ENCODE data around the gene PARP4. TPM values are rescaled to one million over a fixed set of nuclear protein-coding genes. Genes with fewer than 3 reads are reported as not detected.
"Not testable (repeated sequence)": the region's sequence is repeated elsewhere in the genome, so short reads cannot be mapped to it uniquely, and the experiment has no call there.

The PARP4 gene
- total and polyA plus RNA-seq, 8 donors, result 46.8 to 76.8 (median 54.2) TPM

- Histone ChIP-seq H3K27ac (peak overlapping the region; percentile 93 to 99), H3K9me3 (no peaks in the 10 kb centered on the region), H3K4me1 (peaks cover 6 to 38% of the 10 kb centered on the region in 2 donors), H3K4me3 (peak overlapping the region; percentile 71 to 79), H3K36me3 (peaks cover 0 to 15% of the 10 kb centered on the region in 2 donors), H3K27me3 (no peaks in the 10 kb centered on the region)
- DNase-seq, result peak in 1 of 4 donors; percentile 57
- intact Hi-C loops (cut with DNase I), result no loop called here
- TF ChIP-seq CTCF (IDR thresholded peaks at IDR 0.05), result no peak
- ATAC-seq, result peak; percentile 67
Measured at GRCh38 chr13:24511019-24511815, 1.4 kb downstream of the PARP4 start.

GRCh38 chr13:24506698-24507335 is 5.8 kb downstream of the PARP4 start:
- H3K4me3 ChIP-seq, result no peak overlapping the region
- intact Hi-C loops (cut with DNase I), result no loop called here
- peaks cover 0 to 28% of the 10 kb centered on the region in 2 donors for H3K36me3 ChIP-seq
- TF ChIP-seq CTCF (IDR thresholded peaks at IDR 0.05), result no peak
- H3K27me3 ChIP-seq, result no peaks in the 10 kb centered on the region
- peak in 1 of 4 donors; percentile 78 for DNase-seq
- H3K9me3 ChIP-seq, result no peaks in the 10 kb centered on the region
- no peak overlapping the region for H3K27ac ChIP-seq
- ATAC-seq, result no peak
- H3K4me1 ChIP-seq, result peaks cover 9 to 58% of the 10 kb centered on the region in 2 donors

GRCh38 chr13:24506283-24506682 is 6.3 kb downstream of the PARP4 start:
- ATAC-seq, result not testable (repeated sequence)

GRCh38 chr13:24505756-24506155 is 6.8 kb downstream of the PARP4 start:
- intact Hi-C loops (cut with DNase I), result no loop called here
- ATAC-seq, result no peak

More at GRCh38 chr13:24506283-24506682, 6.3 kb downstream of the PARP4 start:
- H3K27me3 ChIP-seq; H3K9me3 ChIP-seq; H3K27ac ChIP-seq; DNase-seq; H3K4me3 ChIP-seq; intact Hi-C loops (cut with DNase I): not testable (repeated sequence)
- peaks cover 10 to 56% of the 10 kb centered on the region in 2 donors for H3K4me1 ChIP-seq
- peaks cover 0 to 32% of the 10 kb centered on the region in 2 donors for H3K36me3 ChIP-seq

GRCh38 chr13:24505256-24505655 is 7.3 kb downstream of the PARP4 start:
- no peak for ATAC-seq
- Histone ChIP-seq H3K36me3 (peaks cover 0 to 42% of the 10 kb centered on the region in 2 donors), H3K4me1 (peaks cover 6 to 46% of the 10 kb centered on the region in 2 donors), H3K9me3 (no peaks in the 10 kb centered on the region), H3K27me3 (no peaks in the 10 kb centered on the region), H3K27ac (peak overlapping the region in 1 of 2 donors; percentile 46), H3K4me3 (no peak overlapping the region)
- intact Hi-C loops (cut with DNase I), result no loop called here
- DNase-seq, result no peak
- TF ChIP-seq CTCF (IDR thresholded peaks at IDR 0.05), result no peak

More at GRCh38 chr13:24505756-24506155, 6.8 kb downstream of the PARP4 start:
- Histone ChIP-seq H3K27ac (peak overlapping the region in 1 of 2 donors; percentile 46), H3K36me3 (peaks cover 0 to 37% of the 10 kb centered on the region in 2 donors), H3K9me3 (no peaks in the 10 kb centered on the region), H3K4me1 (peaks cover 9 to 50% of the 10 kb centered on the region in 2 donors), H3K4me3 (no peak overlapping the region), H3K27me3 (no peaks in the 10 kb centered on the region)
- DNase-seq, result no peak
- TF ChIP-seq CTCF (IDR thresholded peaks at IDR 0.05), result no peak

All from left lung (tissue), 10 donors.